Fibroblast of villous mesenchyme (primary cell): ENCODE data around the gene SOX14. TPM values are rescaled to one million over a fixed set of nuclear protein-coding genes. Genes with fewer than 3 reads are reported as not detected.

ENCODE experiments used
- DNase-seq: peaks from one replicate; pipeline ENCODE4 v3.0.0-alpha.2; 2010; ENCODE audit warnings: low read depth
- H3K4me3 ChIP-seq: 2 replicates; pipeline ENCODE4 v1.5.1; 2011; ENCODE audit warnings: low read depth, mild to moderate bottlenecking, low read length
- CTCF ChIP-seq: IDR thresholded peaks from 2 replicates; pipeline ENCODE4 v1.5.1; 2012; ENCODE audit warnings: low read depth, mild to moderate bottlenecking, low read length; ENCODE audit not compliant: insufficient read depth
- total RNA-seq: library from RNA; depleted of rRNA; stranded (reverse); fragments of >200 nt; gene quantifications from 2 replicates; pipeline ENCODE4 v1.2.3, GENCODE V29; 2012

The SOX14 gene
- total RNA-seq, 1 donor: not detected

GRCh38 chr3:137772214-137772955 is 8.3 kb downstream of the SOX14 start:
- no peak for TF ChIP-seq CTCF
- DNase-seq: no peak
- no peak overlapping the region for H3K4me3 ChIP-seq

GRCh38 chr3:137778941-137779340 is 14.8 kb downstream of the SOX14 start:
- no peak overlapping the region for H3K4me3 ChIP-seq
- no peak for DNase-seq
- no peak for TF ChIP-seq CTCF

- H3K4me3 ChIP-seq: no peak overlapping the region
- no peak for DNase-seq
- TF ChIP-seq CTCF: no peak
Measured at GRCh38 chr3:137787529-137787928, 23.4 kb downstream of the SOX14 start.

DNA sequence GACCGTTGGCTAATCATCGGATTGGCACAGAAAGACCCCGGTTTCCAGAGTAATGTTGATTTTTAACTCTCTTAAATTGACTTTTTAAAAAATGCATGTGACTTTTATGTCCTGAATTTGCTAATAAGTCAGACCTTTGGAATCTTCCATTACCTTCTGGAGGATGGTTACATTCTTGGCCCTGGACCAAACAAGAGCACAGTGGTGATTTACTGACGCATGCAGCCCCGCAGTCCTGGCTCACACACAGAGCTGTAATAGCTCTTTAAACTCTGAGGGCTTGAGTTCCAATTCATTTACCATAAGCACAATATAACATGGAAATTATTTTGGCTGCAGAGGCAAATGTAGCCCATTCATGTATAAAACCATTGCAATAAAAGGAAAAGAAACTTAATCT is 25.1 kb downstream of the SOX14 start:
- DNase-seq: no peak
- TF ChIP-seq CTCF: no peak
- H3K4me3 ChIP-seq: no peak overlapping the region

DNA sequence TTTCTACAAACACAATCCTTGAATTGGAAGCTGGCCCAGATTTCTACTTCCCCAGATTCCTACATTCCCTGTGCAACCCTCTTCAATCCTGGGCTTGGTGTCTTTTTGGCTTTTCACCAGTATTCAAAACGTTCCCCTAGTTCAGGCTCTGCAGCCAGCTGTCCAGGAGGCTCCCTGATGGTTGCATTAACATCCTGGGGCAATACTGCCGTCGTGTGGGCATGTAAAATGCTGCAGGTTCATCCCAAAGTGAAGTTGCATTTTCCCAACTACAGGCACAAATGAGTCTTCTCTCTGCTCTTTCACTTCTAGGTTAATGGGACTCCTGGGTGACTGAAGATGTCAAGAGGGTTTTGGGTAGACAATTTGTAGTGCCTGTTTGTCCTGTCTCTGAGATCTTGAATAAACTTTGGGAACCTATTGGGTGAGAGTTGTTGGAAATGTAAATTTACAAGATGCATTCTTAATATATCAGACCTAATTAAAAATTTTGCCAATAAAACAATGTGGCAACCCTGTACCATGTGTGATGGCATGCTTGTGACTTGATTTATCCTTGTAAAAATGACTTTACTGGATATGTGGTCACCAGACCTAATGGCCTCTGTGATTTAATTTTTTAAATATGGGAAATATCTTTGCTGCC is 28.6 kb downstream of the SOX14 start:
- peak; percentile 20 for DNase-seq
- H3K4me3 ChIP-seq: no peak overlapping the region
- peak; percentile 66 for TF ChIP-seq CTCF

DNA sequence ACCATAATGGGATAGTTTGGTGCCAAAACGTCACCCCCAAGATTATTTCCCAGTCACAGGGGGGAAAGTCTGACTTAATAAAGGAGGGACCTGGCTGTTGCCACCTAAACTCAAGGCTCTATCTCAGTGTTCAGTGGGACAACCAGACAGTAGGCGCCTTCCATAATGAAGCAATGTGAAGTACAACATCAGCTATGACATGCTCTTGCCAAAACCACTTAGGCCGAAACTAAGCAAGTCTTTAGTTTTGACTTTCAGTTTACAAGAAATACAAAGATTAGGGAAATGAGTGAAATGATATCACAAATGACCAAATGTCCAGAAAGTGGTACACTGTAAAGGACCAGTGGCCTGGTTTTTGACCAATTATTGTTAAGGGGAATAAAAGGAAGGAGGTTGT is 32.9 kb downstream of the SOX14 start:
- TF ChIP-seq CTCF: no peak
- no peak for DNase-seq
- H3K4me3 ChIP-seq: no peak overlapping the region
